Thymus (tissue), 11 donors: ENCODE results near the gene DIP2C. TPM values are rescaled to one million over a fixed set of nuclear protein-coding genes. Genes with fewer than 3 reads are reported as not detected.
"Not testable (repeated sequence)": the region's sequence is repeated elsewhere in the genome, so short reads cannot be mapped to it uniquely, and the experiment has no call there.

Experiments used
- DNase-seq, 9 donors: peaks; one replicate each; pipeline ENCODE4 v3.0.0-alpha.2; 2013; ENCODE audit warnings: low spot score in 9 of 9, low read depth in 6 of 9, missing footprints in 1 of 9
- H3K27ac ChIP-seq, 2 donors: one replicate each; pipeline ENCODE4 v1.5.1; 2013; ENCODE audit warnings: control low read depth in 1 of 2, low read depth in 1 of 2, low read length in 1 of 2, mild to moderate bottlenecking in 1 of 2, moderate library complexity in 1 of 2
- H3K27me3 ChIP-seq, 2 donors: one replicate each; pipeline ENCODE4 v1.5.1; 2013; ENCODE audit warnings: low read length in 1 of 2; ENCODE audit not compliant: control insufficient read depth in 2 of 2, insufficient read depth in 1 of 2
- H3K36me3 ChIP-seq, 2 donors: one replicate each; pipeline ENCODE4 v1.5.1; 2013; ENCODE audit warnings: low read length in 1 of 2, mild to moderate bottlenecking in 1 of 2, moderate library complexity in 1 of 2; ENCODE audit not compliant: control insufficient read depth in 2 of 2, insufficient read depth in 2 of 2
- H3K4me1 ChIP-seq, 2 donors: one replicate each; pipeline ENCODE4 v1.5.1; 2013; ENCODE audit warnings: low read length in 2 of 2; ENCODE audit not compliant: control insufficient read depth in 2 of 2, insufficient read depth in 2 of 2
- H3K4me3 ChIP-seq, 2 donors: one replicate each; pipeline ENCODE4 v1.5.1; 2013; ENCODE audit warnings: low read length in 2 of 2, control low read depth in 1 of 2, mild to moderate bottlenecking in 1 of 2
- H3K9me3 ChIP-seq, 2 donors: one replicate each; pipeline ENCODE4 v1.5.1; 2013; ENCODE audit warnings: low read length in 1 of 2, mild to moderate bottlenecking in 1 of 2; ENCODE audit not compliant: control insufficient read depth in 2 of 2, insufficient read depth in 1 of 2
- WGBS: extraction: QIAGEN DNeasy Blood & Tissue Kit; methylation state at CpG from one replicate; pipeline ENCODE4 v1.1.7; 2013; 5-methylcytosine and 5-hydroxymethylcytosine counted together
- polyA plus RNA-seq: library from polyadenylated mRNA; stranded (reverse); fragments of 200-250 nt; gene quantifications from one replicate; pipeline ENCODE4 v1.2.3, GENCODE V29; 2013
- total RNA-seq: library from RNA; stranded (reverse); fragments of 120-200 nt; gene quantifications from one replicate; pipeline ENCODE4 v1.2.4, GENCODE V29; 2013
- donor health status: healthy.

The DIP2C gene
- total and polyA plus RNA-seq, 2 donors = 2.2 to 3.4 TPM

DNA sequence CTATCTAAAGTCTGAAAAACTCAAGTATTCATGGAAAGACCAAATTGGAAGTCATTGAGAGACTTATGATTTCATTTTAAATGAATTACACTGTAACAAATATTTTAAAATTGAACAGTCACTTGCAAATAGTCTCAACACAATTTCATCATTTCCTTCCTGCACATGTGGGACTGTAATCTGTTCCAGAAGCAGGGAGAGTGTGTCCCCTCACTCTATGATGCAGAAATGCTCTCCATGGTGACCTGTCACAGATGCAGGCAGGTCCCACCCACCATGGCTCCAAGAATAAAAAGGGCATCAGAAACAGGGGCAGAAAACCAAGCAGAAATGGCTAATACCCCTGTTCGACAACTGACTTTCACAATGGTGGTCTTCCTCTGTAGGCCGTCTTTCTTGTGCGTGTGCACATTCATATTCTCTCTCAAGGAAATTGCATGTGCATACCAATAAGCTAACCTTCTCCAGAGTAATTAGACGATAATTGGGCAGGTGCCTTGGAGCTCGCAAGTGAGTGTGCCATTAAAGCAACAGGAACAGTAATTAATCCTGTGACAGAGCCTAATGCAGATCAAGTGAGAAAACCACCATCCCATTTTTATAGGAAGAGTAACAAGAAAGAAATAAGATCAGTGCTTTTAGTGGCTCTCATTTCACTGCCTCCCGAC lies 383.3 kb downstream of the DIP2C start:
- WGBS = 97% methylated on average over 6 of the region's 6 CpGs
- H3K36me3 ChIP-seq = no peaks in the 10 kb centered on the region
- H3K27me3 ChIP-seq = no peaks in the 10 kb centered on the region

DNA sequence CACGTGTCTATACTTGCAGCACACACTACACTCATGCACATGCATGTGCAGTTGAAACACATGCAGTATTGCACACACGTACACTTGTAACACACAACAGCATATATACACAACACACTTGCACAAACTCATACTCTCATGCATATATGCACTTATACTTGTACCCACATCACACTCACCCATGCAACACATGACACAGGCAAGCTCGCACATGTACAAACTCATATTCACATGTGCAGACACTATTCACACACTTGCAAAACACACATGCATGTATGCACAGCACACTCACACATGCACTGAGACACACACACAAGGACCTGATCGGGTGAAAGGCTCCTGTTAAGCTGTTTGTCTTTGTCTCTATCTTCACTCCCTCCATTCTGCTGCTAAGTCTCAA lies 384.4 kb downstream of the DIP2C start:
- H3K9me3 ChIP-seq = no peaks in the 10 kb centered on the region
- no peak for DNase-seq
- no peaks in the 10 kb centered on the region for H3K27me3 ChIP-seq
- H3K27ac ChIP-seq = no peak overlapping the region
- no peaks in the 10 kb centered on the region for H3K36me3 ChIP-seq
- 97% methylated on average over 4 of the region's 4 CpGs for WGBS
- H3K4me1 ChIP-seq = peaks cover 0 to 5% of the 10 kb centered on the region in 2 donors
- H3K4me3 ChIP-seq = no peak overlapping the region

More for the DNA sequence above, 383.3 kb downstream of the DIP2C start:
- Histone ChIP-seq H3K9me3 (no peaks in the 10 kb centered on the region), H3K4me1 (peaks cover 0 to 5% of the 10 kb centered on the region in 2 donors), H3K4me3 (no peak overlapping the region), H3K27ac (no peak overlapping the region)
- DNase-seq = no peak

DNA sequence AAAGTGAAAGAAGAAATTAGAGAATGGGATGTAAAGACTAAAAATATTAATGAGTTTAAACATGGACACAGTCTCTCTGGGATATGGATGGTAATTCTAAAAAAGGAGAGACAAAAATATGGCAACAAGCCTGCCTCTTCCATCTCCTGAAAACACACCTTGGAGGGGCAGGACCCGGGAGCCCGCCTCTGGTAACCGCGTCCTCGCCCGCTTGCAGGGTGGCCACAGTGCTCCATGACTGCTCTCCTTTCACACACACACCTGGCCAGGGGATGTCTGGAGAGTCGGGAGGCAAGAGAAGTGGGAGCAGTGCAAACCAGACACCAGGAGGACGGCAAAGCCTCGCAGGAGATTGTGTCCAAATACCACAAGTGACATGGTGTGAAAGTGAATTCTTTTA lies 387.9 kb downstream of the DIP2C start:
- Histone ChIP-seq H3K4me1 (peaks cover 0 to under 1% of the 10 kb centered on the region in 2 donors), H3K9me3 (no peaks in the 10 kb centered on the region), H3K27me3 (peaks cover 0 to 4% of the 10 kb centered on the region in 2 donors), H3K4me3 (no peak overlapping the region), H3K36me3 (no peaks in the 10 kb centered on the region), H3K27ac (no peak overlapping the region)
- DNase-seq = no peak
- WGBS = 97% methylated on average over 9 of the region's 9 CpGs

DNA sequence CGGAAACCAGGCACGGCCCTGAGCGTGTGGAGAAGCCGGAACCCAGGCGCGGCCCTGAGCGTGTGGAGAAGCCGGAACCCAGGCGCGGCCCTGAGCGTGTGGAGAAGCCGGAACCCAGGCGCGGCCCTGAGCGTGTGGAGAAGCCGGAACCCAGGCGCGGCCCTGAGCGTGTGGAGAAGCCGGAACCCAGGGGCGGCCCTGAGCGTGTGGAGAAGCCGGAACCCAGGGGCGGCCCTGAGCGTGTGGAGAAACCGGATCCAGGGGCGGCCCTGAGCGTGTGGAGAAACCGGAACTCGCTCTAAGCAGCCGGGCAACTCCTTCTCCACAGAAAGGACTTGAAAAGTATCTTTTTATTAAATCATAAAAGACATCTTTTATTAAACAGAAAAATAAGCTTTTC lies 388.9 kb downstream of the DIP2C start:
- H3K27me3 ChIP-seq, H3K36me3 ChIP-seq, H3K27ac ChIP-seq, DNase-seq, H3K4me1 ChIP-seq, H3K4me3 ChIP-seq, H3K9me3 ChIP-seq: not testable (repeated sequence)
- WGBS = 97% methylated on average over 29 of the region's 31 CpGs

DNA sequence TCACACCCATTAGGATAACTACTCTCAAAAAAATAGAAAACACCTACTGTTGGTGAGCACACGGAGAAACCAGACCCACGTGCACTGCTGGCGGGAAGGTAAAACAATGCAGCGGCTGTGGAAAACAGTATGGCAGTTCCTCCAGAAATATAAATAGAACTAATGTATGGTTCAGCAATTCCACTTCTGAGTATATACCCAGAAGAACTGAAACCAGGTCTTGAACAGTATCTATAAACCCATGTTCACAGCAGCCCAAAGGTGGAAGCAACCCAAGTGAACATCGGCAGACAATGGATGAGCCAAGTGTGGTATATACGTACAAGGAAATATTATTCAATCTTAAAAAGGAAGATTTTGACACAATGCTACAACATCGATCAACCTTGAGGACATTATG lies 389.5 kb downstream of the DIP2C start:
- WGBS = 96% methylated on average over 7 of the region's 7 CpGs
- Histone ChIP-seq H3K27me3 (peaks cover 0 to 4% of the 10 kb centered on the region in 2 donors), H3K4me1 (no peaks in the 10 kb centered on the region), H3K27ac (no peak overlapping the region), H3K9me3 (no peaks in the 10 kb centered on the region), H3K4me3 (no peak overlapping the region), H3K36me3 (no peaks in the 10 kb centered on the region)
- no peak for DNase-seq

DNA sequence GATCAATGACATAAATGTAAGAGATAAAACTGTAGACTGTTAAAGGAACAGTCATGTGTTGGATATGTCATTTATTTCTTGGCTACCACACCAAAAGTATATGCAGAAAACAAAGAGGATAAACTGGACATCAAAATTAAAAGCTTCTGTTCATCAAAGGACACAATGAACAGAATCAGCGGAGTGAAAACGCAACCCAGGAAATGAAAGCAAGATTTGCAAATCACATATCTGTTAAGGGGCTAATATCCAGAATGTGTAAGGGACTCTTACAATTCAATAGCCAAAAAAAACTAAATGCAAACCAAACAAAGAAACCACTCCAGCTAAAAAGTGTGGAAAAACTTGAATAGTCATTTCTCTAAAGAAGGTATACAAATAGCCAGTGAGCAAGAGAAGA lies 390.0 kb downstream of the DIP2C start:
- H3K36me3 ChIP-seq = no peaks in the 10 kb centered on the region
- 99% methylated on average over 2 of the region's 2 CpGs for WGBS
- H3K27ac ChIP-seq = no peak overlapping the region
- H3K4me3 ChIP-seq = no peak overlapping the region
- H3K9me3 ChIP-seq = no peaks in the 10 kb centered on the region
- peaks cover 0 to 4% of the 10 kb centered on the region in 2 donors for H3K27me3 ChIP-seq
- DNase-seq = no peak
- no peaks in the 10 kb centered on the region for H3K4me1 ChIP-seq

DNA sequence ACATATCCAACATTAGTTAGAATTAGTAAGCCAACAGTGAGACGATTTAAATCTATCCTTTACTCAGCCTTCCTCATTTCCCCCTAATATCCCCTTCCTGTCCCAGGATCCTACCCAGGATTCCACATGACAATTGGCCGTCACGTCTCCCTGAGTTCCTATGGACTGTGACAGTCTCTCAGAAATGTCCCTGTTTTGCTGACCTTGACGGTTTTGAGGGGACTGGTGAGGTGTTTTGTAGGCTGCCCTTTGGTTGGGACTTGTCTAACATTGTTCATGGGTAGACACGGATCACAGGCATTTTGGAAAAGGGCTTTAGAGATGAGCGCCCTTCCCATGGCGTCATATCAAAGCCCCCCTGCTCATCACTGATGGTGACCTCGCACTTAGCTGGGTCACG lies 391.4 kb downstream of the DIP2C start:
- no peak overlapping the region for H3K27ac ChIP-seq
- no peaks in the 10 kb centered on the region for H3K9me3 ChIP-seq
- DNase-seq = no peak
- no peaks in the 10 kb centered on the region for H3K4me1 ChIP-seq
- WGBS = 90% methylated on average over 9 of the region's 9 CpGs
- peaks cover 0 to 4% of the 10 kb centered on the region in 2 donors for H3K27me3 ChIP-seq
- H3K36me3 ChIP-seq = no peaks in the 10 kb centered on the region
- H3K4me3 ChIP-seq = no peak overlapping the region

DNA sequence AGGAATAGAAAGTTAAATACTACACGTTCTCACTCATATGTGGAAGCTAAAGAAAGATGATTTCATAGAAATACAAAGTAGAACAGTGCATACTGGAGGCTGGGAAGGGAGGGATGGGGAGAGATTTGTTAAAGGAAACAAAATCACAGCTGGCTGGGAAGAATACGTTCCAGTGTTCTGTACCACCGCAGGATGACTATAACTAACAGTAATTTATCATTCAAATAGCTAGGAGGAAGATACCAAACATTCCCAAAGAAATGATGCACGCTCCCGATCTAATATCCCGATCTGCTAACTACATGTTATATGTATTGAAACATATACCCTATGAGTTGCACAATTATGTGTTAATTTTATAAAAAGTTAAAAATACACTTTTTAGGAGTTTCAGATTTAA lies 391.9 kb downstream of the DIP2C start:
- Histone ChIP-seq H3K27me3 (peaks cover 0 to 7% of the 10 kb centered on the region in 2 donors), H3K27ac (no peak overlapping the region), H3K4me1 (no peaks in the 10 kb centered on the region), H3K36me3 (no peaks in the 10 kb centered on the region), H3K4me3 (no peak overlapping the region), H3K9me3 (no peaks in the 10 kb centered on the region)
- 93% methylated on average over 6 of the region's 6 CpGs for whole genome bisulfite sequencing
- no peak for DNase-seq

DNA sequence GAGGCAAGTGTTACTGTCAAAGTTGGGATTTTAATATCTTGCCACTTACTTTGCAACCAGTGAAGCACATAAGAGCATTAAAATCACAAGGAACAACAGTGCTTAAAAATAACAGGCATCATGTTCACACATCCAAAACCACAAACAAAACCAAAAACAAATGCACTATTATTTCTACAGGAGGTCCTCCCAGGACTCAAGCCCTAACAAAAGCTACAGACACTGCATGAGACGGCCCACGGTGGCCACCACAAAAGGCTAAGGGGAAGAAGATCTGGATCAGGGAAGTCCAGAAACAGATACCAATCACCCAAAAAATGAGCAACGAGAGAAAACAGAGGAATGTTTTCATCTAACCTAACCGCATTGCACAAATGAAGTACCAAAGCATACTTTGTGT lies 395.8 kb downstream of the DIP2C start:
- no peak for DNase-seq

More for the DNA sequence above, 395.8 kb downstream of the DIP2C start:
- Histone ChIP-seq H3K4me3 (no peak overlapping the region), H3K27me3 (peaks cover 0 to 10% of the 10 kb centered on the region in 2 donors), H3K9me3 (no peaks in the 10 kb centered on the region), H3K4me1 (no peaks in the 10 kb centered on the region), H3K27ac (no peak overlapping the region), H3K36me3 (peaks cover 0 to 3% of the 10 kb centered on the region in 2 donors)
- WGBS = 90% methylated on average over 4 of the region's 4 CpGs
